H7 (cell line): ENCODE results near the gene MYBPH. TPM values are rescaled to one million over a fixed set of nuclear protein-coding genes. Genes with fewer than 3 reads are reported as not detected.

Experiments used
- DNase-seq: peaks from one replicate; pipeline ENCODE4 v3.0.0; 2012
- H3K27me3 ChIP-seq: 2 replicates; pipeline ENCODE4 v1.6.0; 2011; ENCODE audit warnings: mild to moderate bottlenecking, low read length; ENCODE audit not compliant: control insufficient read depth, insufficient read depth
- H3K36me3 ChIP-seq: replicated peaks from 2 replicates; pipeline ENCODE4 v1.5.1; 2011; ENCODE audit warnings: low read length; ENCODE audit not compliant: control insufficient read depth, insufficient read depth
- H3K4me3 ChIP-seq: 2 replicates; pipeline ENCODE4 v1.5.1; 2011; ENCODE audit warnings: low read depth, mild to moderate bottlenecking, control low read depth, low read length, moderate library complexity; ENCODE audit not compliant: insufficient read depth
- total RNA-seq: library from RNA; depleted of rRNA; stranded (reverse); fragments of >200 nt; shearing (Covaris generic); gene quantifications from 2 replicates; pipeline ENCODE4 v1.2.3, GENCODE V29; 2014

MYBPH gene
- total RNA-seq, 1 experiment from 2014 or later: not detected

GRCh38 chr1:203188686-203189232 is 13.1 kb upstream of the MYBPH start:
- no peaks in the 10 kb centered on the region for H3K36me3 ChIP-seq
- H3K27me3 ChIP-seq: no peaks in the 10 kb centered on the region
- no peak for DNase-seq
- H3K4me3 ChIP-seq: no peak overlapping the region

DNA sequence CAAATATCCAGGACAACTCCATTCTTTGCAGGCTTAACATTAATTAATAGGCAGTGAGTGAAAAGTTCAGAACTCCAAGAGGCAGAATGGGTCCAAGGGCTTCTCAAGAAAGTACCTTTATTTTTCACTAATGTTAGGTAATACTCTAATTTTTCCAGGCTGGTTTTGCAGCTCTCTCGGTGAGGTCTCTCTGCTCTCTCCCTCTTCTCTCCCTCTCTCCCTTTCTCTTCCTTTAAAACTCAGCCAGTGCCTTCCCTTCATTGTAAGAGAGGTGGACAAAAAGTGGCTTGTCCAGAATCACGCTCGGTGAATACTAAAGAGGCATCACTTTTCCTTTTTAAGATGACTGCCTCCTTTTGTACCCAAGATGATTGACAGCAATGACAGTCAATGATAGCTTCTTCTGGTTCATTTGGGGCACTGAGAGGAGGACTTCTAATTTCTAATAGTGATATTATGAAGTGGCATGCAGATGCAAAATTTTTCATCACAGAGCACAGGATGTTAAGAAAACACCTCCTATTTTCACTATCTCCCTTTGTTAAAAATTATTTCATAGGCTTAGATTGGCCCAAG is 12.2 kb upstream of the MYBPH start:
- no peaks in the 10 kb centered on the region for H3K36me3 ChIP-seq
- no peak for DNase-seq
- H3K27me3 ChIP-seq: no peaks in the 10 kb centered on the region
- no peak overlapping the region for H3K4me3 ChIP-seq

GRCh38 chr1:203187304-203187685 is 11.7 kb upstream of the MYBPH start:
- peak; percentile 43 for DNase-seq
- no peaks in the 10 kb centered on the region for H3K27me3 ChIP-seq
- no peaks in the 10 kb centered on the region for H3K36me3 ChIP-seq
- H3K4me3 ChIP-seq: no peak overlapping the region

GRCh38 chr1:203186446-203187303 is 11.0 kb upstream of the MYBPH start, which contains the start of gene CHI3L1:
Gene CHI3L1 (minus strand): TSS chr1:203186704. CDS start chr1:203186623, 81 bp downstream.
- DNase-seq: peak; percentile 77
- Histone ChIP-seq H3K36me3 (no peaks in the 10 kb centered on the region), H3K4me3 (no peak within 1 kb of the TSS), H3K27me3 (no peaks in the 10 kb centered on the region)

DNA sequence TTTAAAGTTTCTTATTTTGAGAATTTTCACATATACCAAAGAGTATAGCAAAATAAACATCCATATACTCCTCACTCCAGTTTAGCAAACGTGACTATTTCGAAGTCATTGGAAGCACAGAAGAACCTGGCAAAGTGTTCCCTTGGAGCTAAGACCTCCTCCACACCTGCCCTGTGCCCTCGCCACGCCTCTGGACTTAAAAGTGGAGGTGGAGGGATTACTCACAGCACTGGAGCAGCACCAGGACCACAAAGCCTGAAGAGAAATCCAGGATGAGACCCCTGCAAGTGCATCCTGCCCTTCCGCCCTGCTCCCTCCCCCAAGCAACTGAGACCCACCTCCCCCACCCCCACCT is 10.4 kb upstream of the MYBPH start:
- no peak overlapping the region for H3K4me3 ChIP-seq
- H3K36me3 ChIP-seq: no peaks in the 10 kb centered on the region
- DNase-seq: no peak
- H3K27me3 ChIP-seq: no peaks in the 10 kb centered on the region

DNA sequence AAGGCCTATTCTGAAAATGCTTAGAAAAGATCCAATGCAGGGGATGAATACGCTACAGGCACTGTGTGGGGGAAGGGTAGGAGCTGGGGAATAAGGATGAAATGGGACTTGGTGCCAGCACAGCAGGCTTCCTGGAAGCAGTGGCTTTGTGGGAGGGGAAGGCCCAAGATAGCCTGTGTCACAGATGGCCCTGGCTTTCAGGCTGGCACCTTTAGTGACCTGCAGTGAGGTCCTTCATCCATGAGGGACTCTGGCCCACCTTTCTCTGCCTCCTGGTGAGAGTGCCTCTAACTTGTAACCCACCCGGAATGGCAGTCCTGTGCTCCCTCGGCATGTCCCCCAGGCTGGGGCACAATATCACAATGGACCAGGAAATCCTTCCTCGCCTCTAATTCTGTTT is 10.0 kb upstream of the MYBPH start:
- peak; percentile 45 for DNase-seq
- Histone ChIP-seq H3K27me3 (no peaks in the 10 kb centered on the region), H3K36me3 (no peaks in the 10 kb centered on the region), H3K4me3 (no peak overlapping the region)

GRCh38 chr1:203185061-203185461 is 9.4 kb upstream of the MYBPH start:
- peak; percentile 38 for DNase-seq
- Histone ChIP-seq H3K36me3 (no peaks in the 10 kb centered on the region), H3K4me3 (no peak overlapping the region), H3K27me3 (no peaks in the 10 kb centered on the region)

- Histone ChIP-seq H3K27me3 (no peaks in the 10 kb centered on the region; the same call in 1 of the 2 replicates), H3K36me3 (no peaks in the 10 kb centered on the region), H3K4me3 (no peak overlapping the region)
- no peak for DNase-seq
These were observed 8.8 kb upstream of the MYBPH start for GRCh38 chr1:203184467-203184866.

GRCh38 chr1:203183828-203184227 is 8.2 kb upstream of the MYBPH start:
- Histone ChIP-seq H3K36me3 (no peaks in the 10 kb centered on the region), H3K4me3 (no peak overlapping the region), H3K27me3 (no peaks in the 10 kb centered on the region; the same call in 1 of the 2 replicates)
- DNase-seq: no peak

- H3K36me3 ChIP-seq: no peaks in the 10 kb centered on the region
- H3K27me3 ChIP-seq: no peaks in the 10 kb centered on the region; the same call in 1 of the 2 replicates
- no peak for DNase-seq
- H3K4me3 ChIP-seq: no peak overlapping the region
These were observed 6.8 kb upstream of the MYBPH start for GRCh38 chr1:203182387-203182953.

DNA sequence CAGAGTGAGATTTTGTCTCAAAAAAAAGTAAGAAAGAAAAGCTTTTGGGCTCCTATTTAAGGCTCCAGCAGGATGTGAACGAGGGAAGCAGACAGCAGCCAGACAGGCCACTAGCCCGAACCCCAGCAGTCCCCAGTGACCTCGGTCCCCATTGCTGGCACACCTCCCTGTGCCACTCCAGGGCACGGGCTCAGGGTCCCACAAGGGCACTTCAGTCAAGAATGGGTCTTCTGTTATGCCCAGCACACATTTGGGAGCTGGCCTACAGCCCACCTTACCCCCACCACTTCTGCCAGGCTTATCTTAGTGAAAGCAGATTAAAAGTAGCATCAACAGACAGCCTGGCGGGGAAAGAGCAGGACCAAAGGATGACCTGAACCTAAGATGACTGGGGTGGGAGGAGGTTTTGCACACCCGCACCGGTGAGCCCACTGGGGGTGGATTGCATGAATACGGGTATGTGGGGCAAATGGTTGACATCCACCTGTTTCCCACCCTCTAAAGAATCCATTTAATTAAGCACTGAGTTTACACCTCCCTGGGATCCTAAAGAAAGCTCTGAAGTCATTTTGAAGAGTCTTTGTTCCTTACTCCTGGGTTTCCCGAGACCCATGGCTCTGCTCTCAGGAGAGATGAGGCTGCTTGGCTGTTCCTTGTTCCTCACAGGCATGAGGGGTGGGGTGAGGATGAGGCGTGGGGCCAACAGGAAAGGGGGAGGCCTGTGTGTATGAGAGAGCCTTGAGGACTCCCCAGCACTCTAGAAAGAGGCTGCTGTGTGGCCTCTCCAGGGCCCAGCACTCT is 6.2 kb upstream of the MYBPH start:
- DNase-seq: peak; percentile 28
- no peaks in the 10 kb centered on the region for H3K36me3 ChIP-seq
- H3K4me3 ChIP-seq: no peak overlapping the region
- no peaks in the 10 kb centered on the region; the same call in 1 of the 2 replicates for H3K27me3 ChIP-seq

DNA sequence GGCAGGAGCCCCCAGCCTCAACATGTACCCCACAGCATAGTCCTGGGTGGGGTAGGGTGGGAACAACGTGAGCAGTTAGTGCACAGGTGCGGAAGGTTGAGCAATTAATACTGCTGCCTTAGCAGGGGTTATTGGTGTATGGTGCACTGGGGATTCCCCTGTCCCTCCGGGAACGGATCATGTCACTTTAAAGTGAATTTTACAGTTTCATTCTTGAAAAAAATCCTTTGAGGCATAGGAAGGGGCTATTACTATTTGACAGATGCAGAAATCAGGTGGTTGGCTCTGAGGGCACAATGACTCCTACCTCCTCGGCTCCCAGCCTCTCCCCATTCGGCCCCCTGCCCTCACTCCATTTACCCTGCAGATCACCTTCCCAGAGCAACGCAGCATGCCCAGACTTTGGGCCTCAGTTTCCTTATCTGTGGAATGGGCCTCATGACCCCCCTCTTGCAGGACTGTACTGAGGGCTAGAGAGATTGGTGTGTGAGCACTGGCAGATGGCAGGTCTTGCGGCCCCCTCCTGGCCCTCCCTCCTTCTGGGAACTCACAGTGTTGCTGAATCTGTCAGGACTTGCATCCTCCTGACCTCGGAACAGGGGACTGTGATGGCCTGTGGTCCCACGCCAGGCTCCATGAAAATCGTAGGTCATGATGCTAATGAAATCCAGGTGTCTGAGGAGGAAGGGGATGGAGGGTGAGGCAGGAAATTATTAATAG is 5.1 kb upstream of the MYBPH start:
- DNase-seq: peak; percentile 20
- Histone ChIP-seq H3K27me3 (no peaks in the 10 kb centered on the region; the same call in 1 of the 2 replicates), H3K4me3 (no peak overlapping the region), H3K36me3 (no peaks in the 10 kb centered on the region)

DNA sequence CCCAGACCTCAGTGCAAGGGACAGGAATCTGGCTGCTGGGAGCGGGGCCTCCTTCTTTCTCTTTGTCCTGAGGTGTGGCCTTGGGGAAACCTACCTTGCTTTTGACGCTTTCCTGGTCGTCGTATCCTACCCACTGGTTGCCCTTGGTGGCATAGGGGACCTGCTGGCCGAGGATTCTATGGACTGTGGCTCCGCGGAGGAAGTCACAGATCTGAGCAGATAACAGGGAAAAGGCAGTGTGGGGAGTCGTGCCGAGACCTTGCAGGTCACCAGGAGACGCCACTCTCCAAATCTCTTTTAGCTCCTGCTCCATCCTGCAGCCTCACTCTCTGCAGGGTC is 4.0 kb upstream of the MYBPH start:
- no peaks in the 10 kb centered on the region; the same call in 1 of the 2 replicates for H3K27me3 ChIP-seq
- peak; percentile 28 for DNase-seq
- H3K4me3 ChIP-seq: no peak overlapping the region
- no peaks in the 10 kb centered on the region for H3K36me3 ChIP-seq
